ENCODE data around the gene C6orf62. TPM values are rescaled to one million over a fixed set of nuclear protein-coding genes. Genes with fewer than 3 reads are reported as not detected.
A peak's percentile ranks its signal among the peaks of the same experiment; 100 is the strongest.

The C6orf62 gene
- total RNA-seq, 1 experiment from 2014 or later, result 86.4 TPM

- no peak for TF ChIP-seq ZBTB43 (CRISPR knock-in tag; IDR thresholded peaks at IDR 0.05)
- no peak for TF ChIP-seq SMAD3 (CRISPR knock-in tag; IDR thresholded peaks at IDR 0.05; ENCODE audit: borderline replicate concordance)
- no peak for TF ChIP-seq TEAD1 (CRISPR knock-in tag; IDR thresholded peaks at IDR 0.05)
- TF ChIP-seq MLX (CRISPR knock-in tag; IDR thresholded peaks at IDR 0.05), result no peak
- TF ChIP-seq NR1H2 (CRISPR knock-in tag; IDR thresholded peaks at IDR 0.05), result no peak
- TF ChIP-seq SP1 (CRISPR knock-in tag; conservative IDR thresholded peaks at IDR 0.05), result no peak
- no peak for TF ChIP-seq E2F4 (CRISPR knock-in tag; IDR thresholded peaks at IDR 0.05; ENCODE audit: borderline replicate concordance, low read depth)
- no peak for TF ChIP-seq PREB (CRISPR knock-in tag; IDR thresholded peaks at IDR 0.05; ENCODE audit: borderline replicate concordance)
- no peak for TF ChIP-seq ZNF416 (CRISPR knock-in tag; IDR thresholded peaks at IDR 0.05)
- TF ChIP-seq MXD4 (CRISPR knock-in tag; IDR thresholded peaks at IDR 0.05; ENCODE audit: borderline replicate concordance), result no peak
These were observed 58.8 kb downstream of the C6orf62 start (continued) for GRCh38 chr6:24660105-24660504.

- DNase-seq (ENCODE audit: low spot score), result no peak
- TF ChIP-seq NFYB (CRISPR knock-in tag; conservative IDR thresholded peaks at IDR 0.05; ENCODE audit: low read depth) (no peak), HMGXB4 (CRISPR knock-in tag; IDR thresholded peaks at IDR 0.05) (no peak), ZNF281 (CRISPR knock-in tag; IDR thresholded peaks at IDR 0.05) (no peak), TEAD1 (CRISPR knock-in tag; IDR thresholded peaks at IDR 0.05) (no peak), HMGA2 (CRISPR knock-in tag; IDR thresholded peaks at IDR 0.05) (no peak), SMAD3 (CRISPR knock-in tag; IDR thresholded peaks at IDR 0.05; ENCODE audit: borderline replicate concordance) (no peak), NR3C1 (CRISPR knock-in tag; conservative IDR thresholded peaks at IDR 0.05; ENCODE audit: low read depth) (no peak), EMX1 (CRISPR knock-in tag; IDR thresholded peaks at IDR 0.05) (no peak), IRF2 (CRISPR knock-in tag; IDR thresholded peaks at IDR 0.05; ENCODE audit: borderline replicate concordance, low read depth) (no peak), RORB (CRISPR knock-in tag; IDR thresholded peaks at IDR 0.05) (no peak), ARID4B (CRISPR knock-in tag; IDR thresholded peaks at IDR 0.05; ENCODE audit: borderline replicate concordance) (no peak), ATF1 (CRISPR knock-in tag; IDR thresholded peaks at IDR 0.05) (no peak)
- peak overlapping the region; percentile 94 for H3K27ac Mint-ChIP-seq
- no peak overlapping the region for H3K4me3 Mint-ChIP-seq
- H3K36me3 Mint-ChIP-seq, result peaks cover 42% of the 10 kb centered on the region
- ATAC-seq, result no peak
- H3K4me1 Mint-ChIP-seq, result peaks cover 31% of the 10 kb centered on the region
- no peaks in the 10 kb centered on the region for H3K27me3 Mint-ChIP-seq (ENCODE audit: low read depth)
- CTCF ChIA-PET, result interaction anchor here (0.8 to 1.4 kb wide), 4 partner anchors 24 to 78 kb away, joined by 4 to 5 read pairs (median 4); no protein-coding TSS in a partner anchor
- POLR2A ChIA-PET, result interaction anchor here (0.8 to 1.4 kb wide), 3 partner anchors 7 to 24 kb away, joined by 3 to 5 read pairs (median 4); partner anchors contain the start of genes ACOT13, KIAA0319 and TDP2
- no peaks in the 10 kb centered on the region for H3K9me3 Mint-ChIP-seq
These were observed 59.4 kb downstream of the C6orf62 start for GRCh38 chr6:24659561-24659960.
